Testis (tissue), 3 donors: ENCODE results near the gene DES. TPM values are rescaled to one million over a fixed set of nuclear protein-coding genes. Genes with fewer than 3 reads are reported as not detected.

ENCODE experiments used
- DNase-seq: peaks from one replicate; pipeline ENCODE4 v3.0.0-alpha.2; 2019
- H3K27ac ChIP-seq, 2 donors: fragments of 200-600 bp; sonication (generic); one replicate each; pipeline ENCODE4 v1.5.1; 2019
- H3K27me3 ChIP-seq: fragments of 200-600 bp; sonication (generic); one replicate; pipeline ENCODE4 v1.5.1; 2019
- H3K36me3 ChIP-seq: fragments of 200-600 bp; sonication (generic); one replicate; pipeline ENCODE4 v1.5.1; 2017; ENCODE audit warnings: low read depth; ENCODE audit errors: missing control alignments
- H3K4me1 ChIP-seq: fragments of 200-600 bp; sonication (generic); one replicate; pipeline ENCODE4 v1.5.1; 2019
- H3K4me3 ChIP-seq, 2 donors: fragments of 200-600 bp; sonication (generic); one replicate each; pipeline ENCODE4 v1.5.1; 2017 to 2019
- H3K9me3 ChIP-seq: fragments of 200-600 bp; sonication (generic); one replicate; pipeline ENCODE4 v1.5.1; 2017
- POLR2A ChIP-seq: fragments of 450-650 bp; IDR thresholded peaks from one replicate; pipeline ENCODE4 v1.6.1; 2017; ENCODE audit warnings: antibody characterized with exemption, mild to moderate bottlenecking, moderate library complexity
- WGBS, 2 donors: methylation state at CpG; one replicate each; pipeline ENCODE4 v1.1.5; 2018; 5-methylcytosine and 5-hydroxymethylcytosine counted together
- intact Hi-C: fragments of 100-400 bp; cut with DNase I; formaldehyde crosslinking; loops from one replicate; pipeline ENCODE4 v1.15.1; 2023; ENCODE audit warnings: low total_unique reads
- polyA plus RNA-seq: library from polyadenylated mRNA; stranded (reverse); fragments of 350-450 nt; fragmentation: Illumina TruSeq; extraction: RNeasy Lipid Tissue Mini Kit (QIAGEN cat#74804); gene quantifications from one replicate; pipeline ENCODE4 v1.2.3, GENCODE V29; 2014; ENCODE audit warnings: low read depth, low replicate concordance; ENCODE audit not compliant: insufficient read depth
- total RNA-seq, 2 donors: library from RNA; depleted of rRNA; stranded (reverse); fragments of >200 nt; gene quantifications; one replicate each; pipeline ENCODE4 v1.2.3, GENCODE V29; 2016
- TF ChIP-seq, protein P1 (sequence below), 3 experiments: fragments of 450-650 bp in 2 of 3; fragments of 200-600 bp in 1 of 3; sonication (generic) in 1 of 3; IDR thresholded peaks; one replicate each; pipeline ENCODE4 v1.5.1; 2016 to 2019; ENCODE audit warnings: antibody characterized with exemption in 3 of 3, mild to moderate bottlenecking in 2 of 3, moderate library complexity in 1 of 3

The DES gene
- total and polyA plus RNA-seq, 3 donors from 2014 or later: 17.6 to 199 (median 33.3) TPM

DNA sequence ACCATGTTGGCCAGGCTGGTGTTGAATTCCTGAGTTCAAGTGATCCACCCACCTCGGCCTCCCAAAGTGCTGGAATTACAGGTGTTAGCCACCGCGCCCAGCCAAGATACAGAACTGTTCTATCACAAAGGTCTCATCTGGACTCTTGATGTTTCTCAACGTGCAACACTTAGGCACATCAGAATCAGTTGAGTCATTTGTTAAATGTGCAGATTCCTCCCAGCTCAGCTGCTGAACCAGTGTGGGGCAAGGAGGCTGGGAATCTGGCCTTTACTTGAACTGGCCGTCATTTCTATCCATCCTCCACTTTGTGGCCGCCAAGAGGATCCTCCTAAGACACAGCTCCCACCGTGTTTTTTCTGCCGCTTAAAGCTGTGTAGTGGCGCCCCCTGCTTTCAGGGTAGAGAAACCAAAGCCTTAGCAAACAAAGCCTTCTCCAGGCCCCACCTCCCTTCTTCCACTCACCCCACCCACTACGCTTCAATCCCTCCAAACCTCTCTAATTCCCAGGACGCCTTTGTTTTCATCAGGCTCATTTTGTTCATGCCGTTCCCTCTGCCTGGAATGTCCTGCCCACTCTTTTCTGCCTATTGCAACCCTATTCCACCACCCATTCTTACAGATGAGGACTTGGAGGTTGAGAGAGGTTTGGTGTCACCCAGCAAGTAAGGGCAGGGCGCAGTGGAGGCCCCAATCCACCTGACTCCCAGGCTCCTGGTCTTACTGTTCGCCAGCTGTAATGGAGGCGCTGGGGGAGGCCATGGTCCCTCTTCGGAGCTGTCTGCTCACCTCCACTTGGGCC is 15.7 kb downstream of the DES start:
- Histone ChIP-seq H3K4me1 (peaks cover 3% of the 10 kb centered on the region), H3K36me3 (no peaks in the 10 kb centered on the region), H3K27me3 (no peaks in the 10 kb centered on the region), H3K4me3 (peak overlapping the region in 1 of 2 donors; percentile 44), H3K27ac (no peak overlapping the region), H3K9me3 (no peaks in the 10 kb centered on the region)
- intact Hi-C loops: no loop called here
- 66 to 77% methylated on average over 16 of the region's 16 CpGs for WGBS, 2 donors
- TF ChIP-seq, protein P1, sequence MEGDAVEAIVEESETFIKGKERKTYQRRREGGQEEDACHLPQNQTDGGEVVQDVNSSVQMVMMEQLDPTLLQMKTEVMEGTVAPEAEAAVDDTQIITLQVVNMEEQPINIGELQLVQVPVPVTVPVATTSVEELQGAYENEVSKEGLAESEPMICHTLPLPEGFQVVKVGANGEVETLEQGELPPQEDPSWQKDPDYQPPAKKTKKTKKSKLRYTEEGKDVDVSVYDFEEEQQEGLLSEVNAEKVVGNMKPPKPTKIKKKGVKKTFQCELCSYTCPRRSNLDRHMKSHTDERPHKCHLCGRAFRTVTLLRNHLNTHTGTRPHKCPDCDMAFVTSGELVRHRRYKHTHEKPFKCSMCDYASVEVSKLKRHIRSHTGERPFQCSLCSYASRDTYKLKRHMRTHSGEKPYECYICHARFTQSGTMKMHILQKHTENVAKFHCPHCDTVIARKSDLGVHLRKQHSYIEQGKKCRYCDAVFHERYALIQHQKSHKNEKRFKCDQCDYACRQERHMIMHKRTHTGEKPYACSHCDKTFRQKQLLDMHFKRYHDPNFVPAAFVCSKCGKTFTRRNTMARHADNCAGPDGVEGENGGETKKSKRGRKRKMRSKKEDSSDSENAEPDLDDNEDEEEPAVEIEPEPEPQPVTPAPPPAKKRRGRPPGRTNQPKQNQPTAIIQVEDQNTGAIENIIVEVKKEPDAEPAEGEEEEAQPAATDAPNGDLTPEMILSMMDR (IDR thresholded peaks at IDR 0.05): no peak
- no peak for DNase-seq

DNA sequence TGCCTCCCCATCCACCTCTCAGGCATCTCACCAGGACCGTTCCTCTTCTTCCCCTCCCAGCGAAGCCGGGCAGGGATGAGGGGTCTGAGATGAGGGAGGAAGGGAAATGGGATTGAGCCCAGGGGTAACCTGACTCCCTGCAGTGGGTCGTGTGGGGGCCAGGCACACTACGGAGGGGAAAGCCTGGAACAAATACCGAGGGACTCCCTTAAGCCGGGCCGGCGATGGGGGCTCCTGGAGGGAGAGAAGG is 16.2 kb downstream of the DES start:
- Histone ChIP-seq H3K36me3 (no peaks in the 10 kb centered on the region), H3K9me3 (no peaks in the 10 kb centered on the region), H3K4me1 (peaks cover 3% of the 10 kb centered on the region), H3K4me3 (peak overlapping the region; percentile 44 to 48), H3K27me3 (no peaks in the 10 kb centered on the region), H3K27ac (no peak overlapping the region)
- DNase-seq: no peak
- no peak for TF ChIP-seq POLR2A
- TF ChIP-seq, protein P1 (IDR thresholded peaks at IDR 0.05): no peak
- intact Hi-C loops: no loop called here
- WGBS, 2 donors: 41 to 47% methylated on average over 8 to 9 of the region's 9 CpGs

- H3K27me3 ChIP-seq: no peaks in the 10 kb centered on the region
- H3K9me3 ChIP-seq: no peaks in the 10 kb centered on the region
- peak within 1 kb of the TSS; percentile 44 to 48 for H3K4me3 ChIP-seq
- no peak within 1 kb of the TSS for H3K27ac ChIP-seq
- intact Hi-C loops: no loop called here
- no peak for DNase-seq
- no peak for TF ChIP-seq POLR2A
- TF ChIP-seq, protein P1 (IDR thresholded peaks at IDR 0.05): no peak
- peaks cover 3% of the 10 kb centered on the region for H3K4me1 ChIP-seq
- WGBS, 2 donors: 13 to 30% methylated on average over 20 to 67 of the region's 77 CpGs
- H3K36me3 ChIP-seq: no peaks in the 10 kb centered on the region
Observed at GRCh38 chr2:219434718-219435525, 16.7 kb downstream of the DES start, which contains the start of gene SPEG. TSS of gene SPEG (plus strand) at chr2:219434843. CDS start at chr2:219434978, 135 bp downstream.

GRCh38 chr2:219435701-219436100 is 17.5 kb downstream of the DES start:
- Histone ChIP-seq H3K4me3 (no peak overlapping the region), H3K4me1 (peaks cover 3% of the 10 kb centered on the region), H3K27ac (no peak overlapping the region), H3K9me3 (no peaks in the 10 kb centered on the region), H3K27me3 (no peaks in the 10 kb centered on the region), H3K36me3 (no peaks in the 10 kb centered on the region)
- TF ChIP-seq POLR2A: no peak
- TF ChIP-seq, protein P1 (IDR thresholded peaks at IDR 0.05): no peak
- no peak for DNase-seq
- intact Hi-C loops: no loop called here
- WGBS, 2 donors: 78 to 85% methylated on average over 6 of the region's 6 CpGs
